Right forelimb (tissue), 1 donor: ENCODE results near the gene TAF6L.
"Not testable (repeated sequence)": the region's sequence is repeated elsewhere in the genome, so short reads cannot be mapped to it uniquely, and the experiment has no call there.

Experiments used
- DNase-seq: peaks from one replicate; pipeline ENCODE4 v3.0.0-alpha.2; 2018

Gene TAF6L

DNA sequence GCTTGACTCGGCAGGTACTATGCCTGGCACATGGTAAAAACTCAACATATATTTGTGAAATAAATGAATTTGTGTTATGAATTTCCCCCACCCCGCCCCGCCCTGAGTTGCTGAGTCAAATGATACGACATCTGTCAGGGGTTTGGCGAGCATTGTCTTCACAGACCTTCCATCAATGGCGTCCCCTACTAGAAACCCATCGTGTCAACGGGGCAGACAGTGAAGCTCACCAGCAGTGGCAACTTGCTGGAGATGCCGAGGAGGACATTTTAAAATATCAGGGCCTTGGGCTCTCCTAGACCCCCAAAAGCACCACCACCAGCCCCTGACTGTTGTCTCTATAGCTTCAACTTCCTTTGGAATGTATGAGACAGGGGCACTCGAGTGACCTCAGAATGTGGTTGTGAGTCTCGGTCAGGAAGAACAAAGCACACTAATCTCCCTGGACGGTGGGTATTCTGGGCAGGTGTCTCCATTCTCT lies 34.8 kb downstream of the TAF6L start:
- no peak for DNase-seq

DNA sequence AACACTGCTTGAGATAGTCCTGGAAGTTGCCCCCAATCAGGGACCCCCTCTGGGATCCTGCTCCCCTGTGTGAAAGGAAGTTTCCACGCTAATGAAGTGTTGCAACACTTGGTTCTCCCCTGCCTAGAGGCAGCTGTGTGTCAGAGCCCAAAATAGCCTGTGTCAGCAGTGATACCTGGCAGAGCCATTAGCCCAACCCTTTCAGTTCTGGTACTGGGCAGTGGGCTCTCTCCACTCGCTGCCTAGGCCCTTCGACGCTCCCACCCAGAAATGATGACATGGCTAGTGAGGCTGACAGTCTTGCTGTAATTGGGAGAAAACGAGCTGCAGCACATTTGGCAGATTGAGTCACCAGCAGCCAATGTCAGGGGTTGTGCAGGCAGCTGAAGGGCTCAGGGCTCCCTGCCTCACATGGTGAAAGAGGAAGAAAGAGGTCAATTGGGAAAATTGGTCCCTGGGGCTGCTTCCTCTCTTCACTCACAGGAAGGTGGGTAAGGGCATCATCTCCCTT lies 35.5 kb downstream of the TAF6L start:
- no peak for DNase-seq

DNA sequence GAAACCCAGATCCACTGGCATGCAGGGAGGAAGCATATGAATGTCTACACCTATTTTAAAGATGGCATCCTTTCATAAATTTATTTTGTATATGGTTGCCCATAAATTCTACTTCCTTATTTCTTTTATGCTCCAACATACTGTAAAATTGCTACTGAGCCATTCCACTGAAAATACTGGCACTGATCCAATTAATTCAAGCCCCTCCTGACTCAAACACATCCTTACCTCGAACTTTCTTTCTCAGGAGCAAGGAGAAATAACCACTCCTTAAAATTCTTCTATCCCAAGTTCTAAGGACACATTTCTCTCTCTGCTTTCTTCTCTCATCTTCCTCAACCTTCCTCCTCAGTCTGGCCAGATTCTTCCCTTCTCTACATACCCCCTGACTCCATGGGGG lies 39.6 kb downstream of the TAF6L start:
- no peak for DNase-seq

DNA sequence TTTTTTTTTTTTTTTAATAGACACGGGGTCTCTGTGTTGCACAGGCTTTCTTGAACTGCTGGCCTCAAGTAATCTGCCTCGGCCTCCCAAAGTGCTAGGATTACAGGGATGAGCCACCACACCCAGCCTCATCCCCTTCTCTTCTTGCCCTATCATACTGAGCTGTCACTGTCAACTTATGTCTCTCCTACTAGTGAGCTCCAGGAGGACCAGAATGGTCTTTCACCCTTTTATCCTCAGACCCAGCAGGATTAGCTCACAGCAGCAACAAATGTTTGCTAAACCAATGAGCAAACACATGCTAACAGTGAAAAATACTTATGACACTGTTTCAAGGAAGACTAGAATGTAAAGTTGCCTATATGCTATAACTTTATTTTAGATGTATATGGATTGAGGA lies 40.5 kb downstream of the TAF6L start:
- DNase-seq = no peak

DNA sequence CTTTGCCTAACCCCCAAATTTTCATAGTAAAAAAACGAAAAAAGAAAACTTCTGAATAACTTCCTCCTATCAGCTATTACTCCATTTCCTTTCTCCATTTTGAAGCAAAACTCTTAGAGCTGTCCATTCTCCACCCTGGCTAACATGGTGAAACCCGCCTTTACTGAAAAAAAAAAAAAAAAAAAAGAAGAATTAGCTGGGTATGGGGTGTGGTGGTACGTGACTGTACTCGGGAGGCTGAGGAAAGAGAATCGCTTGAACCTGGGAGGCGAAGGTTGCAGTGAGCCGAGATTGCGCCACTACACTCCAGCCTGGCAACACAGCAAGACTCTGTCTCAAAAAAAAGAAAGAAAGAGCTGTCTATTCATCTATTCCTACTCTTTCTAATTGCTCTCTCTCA lies 45.4 kb downstream of the TAF6L start:
- DNase-seq = no peak

DNA sequence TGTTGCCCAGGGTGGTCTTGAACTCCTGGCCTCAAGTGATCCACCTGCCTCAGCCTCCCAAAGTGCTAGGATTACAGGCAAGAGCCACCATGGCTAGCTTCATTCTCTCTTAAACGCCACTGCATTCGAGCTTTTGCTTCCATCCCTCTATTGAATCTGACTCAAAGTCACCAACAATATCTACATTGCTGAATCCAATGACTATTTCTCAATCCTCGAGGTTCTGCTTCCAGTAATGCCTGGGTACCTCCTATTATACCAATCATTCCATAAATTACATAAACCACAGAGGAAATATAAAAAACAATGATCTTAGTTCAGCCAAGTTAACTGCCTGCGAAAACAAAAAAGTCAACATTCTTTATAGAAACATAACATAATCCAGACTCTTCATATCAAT lies 45.9 kb downstream of the TAF6L start:
- DNase-seq = no peak

DNA sequence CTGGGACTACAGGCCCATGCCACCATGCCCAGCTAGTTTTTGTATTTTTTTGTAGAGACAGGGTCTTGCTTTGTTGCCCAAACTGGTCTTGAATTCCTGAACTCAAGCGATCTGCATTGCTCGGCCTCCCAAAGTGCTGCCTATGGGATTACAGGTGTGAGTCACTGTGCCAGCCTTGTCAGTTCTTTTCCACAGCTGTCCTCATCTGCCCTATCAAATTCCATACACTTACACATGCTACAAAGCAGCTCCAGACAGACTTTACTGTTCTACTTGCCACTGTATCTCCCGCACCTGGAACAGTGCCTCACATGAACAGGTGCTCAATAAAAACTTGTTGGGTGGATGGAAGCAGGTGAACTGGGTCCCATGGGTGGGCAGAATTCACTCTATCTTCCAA lies 52.5 kb downstream of the TAF6L start:
- DNase-seq = no peak

DNA sequence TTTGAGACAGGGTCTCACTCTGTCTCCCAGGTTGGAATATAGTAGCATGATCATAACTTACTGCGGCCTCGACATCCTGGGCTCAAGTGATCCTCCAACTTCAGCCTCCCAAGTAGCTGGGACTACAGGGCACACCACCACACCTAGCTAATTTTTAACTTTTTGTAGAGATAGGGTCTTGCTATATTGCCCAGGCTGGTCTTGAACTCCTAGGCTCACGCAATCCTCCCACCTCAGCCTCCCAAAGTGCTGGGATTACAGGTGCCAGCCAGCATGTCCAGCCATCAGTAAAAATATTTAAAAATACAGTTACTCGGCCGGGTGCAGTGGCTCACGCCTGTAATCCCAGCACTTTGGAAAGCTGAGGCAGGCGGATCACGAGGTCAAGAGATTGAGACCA lies 56.9 kb downstream of the TAF6L start:
- not testable (repeated sequence) for DNase-seq

DNA sequence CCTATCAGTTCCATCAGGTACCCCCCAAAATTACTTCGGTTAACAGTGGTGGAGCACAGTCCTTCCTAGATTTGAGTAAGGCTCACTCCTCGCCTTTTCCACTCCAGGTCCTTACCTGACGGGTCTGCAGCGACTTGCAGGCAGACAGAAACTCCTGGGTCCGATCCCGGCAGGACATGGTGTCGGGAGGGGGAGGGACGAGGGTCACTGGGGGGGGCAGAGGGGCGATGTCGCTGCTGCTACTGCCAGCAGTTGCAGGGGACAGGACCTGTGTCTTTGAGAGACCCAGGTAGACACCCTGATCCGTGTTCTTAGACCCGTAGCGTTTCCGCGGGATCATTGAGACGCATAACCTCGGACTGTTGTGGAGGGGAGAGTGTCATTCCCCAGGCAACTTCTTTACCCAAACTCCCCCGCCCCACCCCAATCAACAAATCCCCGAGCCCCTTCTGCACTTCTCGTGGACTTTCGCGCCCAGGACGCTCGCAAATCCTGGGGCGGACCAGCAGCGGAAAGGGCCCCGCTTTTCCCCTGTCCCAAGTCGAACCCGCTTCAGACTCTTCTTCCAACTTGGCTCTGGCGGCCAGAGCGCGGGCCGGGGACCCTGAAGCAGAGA lies 59.8 kb downstream of the TAF6L start:
- no peak for DNase-seq

DNA sequence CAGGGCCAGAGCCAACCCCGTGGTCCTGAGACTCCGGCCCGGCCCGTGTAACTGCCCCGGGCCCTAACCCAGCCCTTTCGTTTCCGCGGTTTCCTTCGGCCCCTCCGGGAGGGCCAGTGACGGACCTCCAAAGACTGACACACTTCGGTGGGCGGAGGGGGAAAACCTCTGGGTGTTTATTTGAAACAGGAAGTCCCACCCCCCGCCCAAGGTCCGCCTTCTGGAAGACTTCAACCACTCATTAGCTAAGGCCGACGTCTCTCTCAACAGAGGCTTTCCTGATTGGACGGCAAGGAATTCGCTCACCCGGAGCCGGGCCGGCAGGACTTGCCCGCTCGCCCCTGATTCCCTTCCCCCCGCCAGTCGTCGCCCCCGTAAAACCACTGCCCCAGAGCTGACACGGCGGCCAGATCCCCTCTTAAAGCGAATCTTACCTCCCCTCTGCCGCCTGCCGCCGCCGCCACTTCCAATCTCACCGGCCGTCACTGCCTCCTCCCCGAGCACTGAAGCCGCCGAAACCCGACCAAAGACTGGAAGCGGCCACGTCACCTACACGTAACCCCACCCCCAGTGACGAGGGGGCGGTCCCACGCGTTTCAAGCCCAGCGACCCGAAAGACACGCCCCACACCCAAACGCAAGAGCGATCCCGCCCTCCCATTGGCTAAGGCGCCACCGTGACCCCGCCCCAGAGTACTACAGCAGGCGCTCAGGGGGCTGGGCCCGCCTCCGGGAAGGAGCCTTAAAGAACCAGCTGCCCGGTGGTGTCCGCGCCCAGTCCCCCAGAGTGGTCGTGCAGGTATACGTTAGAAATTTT lies 60.5 kb downstream of the TAF6L start, which contains the start of gene STX5:
Gene STX5, minus strand, starts transcription at position 532 of the 816 bp plus-strand sequence. CDS start 808 bp downstream, outside the sequence.
- peak; percentile 100 for DNase-seq

DNA sequence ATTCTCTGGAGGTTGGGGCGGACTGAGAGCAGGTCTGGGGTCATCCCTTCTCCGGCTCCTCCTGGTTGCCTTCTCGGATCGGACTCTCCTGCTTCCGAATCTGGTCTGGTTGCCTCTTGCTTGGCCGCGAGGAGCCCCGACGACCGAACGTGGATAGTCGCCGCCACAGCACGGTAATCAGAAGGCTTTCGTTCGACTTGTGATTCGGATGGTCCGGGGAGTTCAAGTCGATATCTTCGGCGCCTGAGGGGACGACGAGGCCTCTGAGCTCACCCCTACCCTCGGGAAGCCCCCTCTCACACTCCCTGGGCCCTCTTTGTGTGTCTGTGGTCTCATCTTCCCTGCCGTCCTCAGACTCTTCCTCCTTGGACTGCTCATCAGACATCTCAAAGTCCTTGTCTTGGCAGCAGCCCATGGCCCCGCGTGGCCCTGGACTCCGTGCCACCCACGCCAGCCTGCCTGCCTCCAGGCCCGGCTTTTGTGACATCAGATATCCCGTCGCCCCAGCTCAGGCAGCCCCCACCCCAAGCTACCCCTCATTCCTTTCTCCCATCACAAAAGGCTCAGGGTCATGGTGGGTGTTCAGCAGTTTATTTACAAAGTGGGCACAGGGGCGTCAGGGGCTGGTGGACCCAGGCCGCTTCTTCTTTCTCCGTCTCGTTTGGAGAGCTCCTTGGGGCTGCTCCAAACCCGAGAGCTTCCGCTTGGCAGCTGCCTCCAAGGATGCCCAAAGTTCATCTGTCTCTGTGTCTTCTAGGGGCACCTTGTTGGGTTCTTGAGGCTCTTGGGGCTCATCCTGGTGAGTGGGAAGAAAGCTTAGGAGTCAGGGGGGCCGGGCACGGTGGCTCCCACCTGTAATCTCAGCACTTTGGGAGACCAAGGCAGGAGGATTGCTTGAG lies 61.4 kb downstream of the TAF6L start, which contains the start of gene TEX54:
Gene TEX54, minus strand, starts transcription at position 506 of the 899 bp plus-strand sequence.
- no peak for DNase-seq

DNA sequence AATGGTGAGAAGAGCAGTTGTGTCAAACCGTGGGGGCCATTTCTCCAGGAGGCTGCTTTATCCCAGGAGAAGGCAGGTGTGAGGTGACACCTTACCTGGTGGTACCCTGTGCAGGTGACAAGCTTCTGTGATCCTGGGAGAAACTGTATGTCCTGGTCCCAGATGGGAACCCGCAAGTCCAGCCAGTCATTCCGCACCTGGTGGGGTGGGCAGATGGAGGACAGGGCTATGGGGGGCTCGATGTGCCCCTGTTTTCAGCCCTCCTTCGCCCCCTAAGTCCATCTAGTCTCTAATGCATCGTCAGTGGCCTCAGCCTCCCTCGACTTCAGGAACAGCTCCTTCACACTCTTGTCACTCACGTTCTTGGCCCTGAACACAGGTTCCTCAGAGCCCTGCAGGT lies 64.1 kb downstream of the TAF6L start:
- no peak for DNase-seq
